HCT116 (cell line): ENCODE measurements around the gene MALT1. TPM values are rescaled to one million over a fixed set of nuclear protein-coding genes. Genes with fewer than 3 reads are reported as not detected.

Experiments used
- ATAC-seq: fragments of 200-7000 bp; cut with Tn5 transposase; 2 replicates; pipeline ENCODE4 v1.9.1; 2020; ENCODE audit warnings: mild to moderate bottlenecking, moderate library complexity
- BruUV-seq: library from RNA; stranded (reverse); fragments of 400-500 nt; replicated peaks from 2 replicates; lab custom pipeline; 2021; lab: Mats Ljungman, UMichigan
- CTCF ChIA-PET: fragments of 300-600 bp; sonication (Branson Sonifier 250); formaldehyde crosslinking; loops from one replicate; lab custom pipeline; 2021; ENCODE audit warnings: antibody characterized with exemption; lab: Charles Lee
- POLR2A ChIA-PET: fragments of 300-600, 350-600 bp; sonication (Branson Sonifier 250); formaldehyde crosslinking; loops from one replicate; lab custom pipeline; 2021; ENCODE audit warnings: antibody characterized with exemption; lab: Charles Lee
- RAD21 ChIA-PET, 2 experiments: fragments of 300-600 bp; sonication (Branson Sonifier 250); formaldehyde crosslinking; loops; one replicate each; lab custom pipeline; 2023; ENCODE audit warnings: low total read pairs in 2 of 2; ENCODE audit not compliant: uncharacterized antibody in 2 of 2, unreplicated experiment in 2 of 2, low non-redundant PET in 1 of 2; lab: Charles Lee
- DNase-seq: peaks from one replicate; pipeline ENCODE4 v3.0.0-alpha.2; 2010; ENCODE audit warnings: low read depth, low spot score
- H2AFZ ChIP-seq: fragments of 200-600 bp; shearing (Covaris generic), sonication (generic); 2 replicates; pipeline ENCODE4 v1.6.1; 2017; ENCODE audit warnings: low read depth, mixed run types, mixed read lengths, antibody characterized with exemption, low read length; ENCODE audit not compliant: poor library complexity, severe bottlenecking
- H3K27ac ChIP-seq: 2 replicates; pipeline ENCODE4 v1.5.1; 2012; ENCODE audit warnings: low read depth, low read length
- H3K27me3 ChIP-seq: fragments of 200-600 bp; sonication (generic); 2 replicates; pipeline ENCODE4 v1.6.1; 2016; ENCODE audit warnings: mixed run types, low read length, mixed read lengths; ENCODE audit not compliant: insufficient read depth
- H3K36me3 ChIP-seq, 2 experiments: fragments of 200-500 bp in 1 of 2; fragments of 200-600 bp in 1 of 2; sonication (Bioruptor generic) in 1 of 2; sonication (generic) in 1 of 2; 2 replicates each; pipeline versions ENCODE4 v1.5.1 to v1.6.1; 2014 to 2016; ENCODE audit warnings: low read length in 2 of 2, inconsistent platforms in 1 of 2, mixed read lengths in 1 of 2, mixed run types in 1 of 2; ENCODE audit not compliant: insufficient read depth in 2 of 2, control insufficient read depth in 1 of 2
- H3K4me1 ChIP-seq, 2 experiments: fragments of 200-600 bp in 1 of 2; sonication (generic) in 1 of 2; 2 replicates each; pipeline versions ENCODE4 v1.5.1 to v1.6.1; 2012 to 2017; ENCODE audit warnings: low read length in 2 of 2, inconsistent platforms in 1 of 2, mild to moderate bottlenecking in 1 of 2, mixed read lengths in 1 of 2, mixed run types in 1 of 2, moderate library complexity in 1 of 2; ENCODE audit not compliant: insufficient read depth in 2 of 2, control insufficient read depth in 1 of 2
- H3K4me2 ChIP-seq: fragments of 200-600 bp; sonication (generic); 2 replicates; pipeline ENCODE4 v1.6.1; 2017; ENCODE audit warnings: mixed run types, low read length, mixed read lengths
- H3K4me3 ChIP-seq, 2 experiments: fragments of 200-600 bp in 1 of 2; sonication (generic) in 1 of 2; replicated peaks in 1 of 2; 2 replicates each; pipeline ENCODE4 v1.5.1; 2011 to 2016; ENCODE audit warnings: low read length in 2 of 2, control low read depth in 1 of 2, low read depth in 1 of 2, mild to moderate bottlenecking in 1 of 2, mixed read lengths in 1 of 2, mixed run types in 1 of 2
- H3K79me2 ChIP-seq: fragments of 200-600 bp; sonication (generic); 2 replicates; pipeline ENCODE4 v1.6.1; 2017; ENCODE audit warnings: mild to moderate bottlenecking, mixed run types, low read length, moderate library complexity, mixed read lengths; ENCODE audit not compliant: insufficient read depth
- H3K9ac ChIP-seq: fragments of 200-600 bp; sonication (generic); 2 replicates; pipeline ENCODE4 v1.6.1; 2016; ENCODE audit warnings: low read length, mixed read lengths
- H3K9me2 ChIP-seq: fragments of 200-600 bp; sonication (generic), shearing (Covaris generic); 2 replicates; pipeline ENCODE4 v1.6.1; 2017; ENCODE audit warnings: mixed run types, mild to moderate bottlenecking, moderate library complexity; ENCODE audit not compliant: insufficient read depth
- H3K9me3 ChIP-seq, 2 experiments: fragments of 200-500 bp in 1 of 2; fragments of 200-600 bp in 1 of 2; sonication (Bioruptor generic) in 1 of 2; sonication (generic) in 1 of 2; 2 replicates each; pipeline ENCODE4 v1.6.1; 2014 to 2017; ENCODE audit warnings: low read length in 2 of 2, mixed read lengths in 2 of 2, inconsistent platforms in 1 of 2, low read depth in 1 of 2, mild to moderate bottlenecking in 1 of 2, mixed run types in 1 of 2, moderate library complexity in 1 of 2; ENCODE audit not compliant: control insufficient read depth in 1 of 2, insufficient read depth in 1 of 2
- H4K20me1 ChIP-seq: fragments of 200-600 bp; sonication (generic), shearing (Covaris generic); 2 replicates; pipeline ENCODE4 v1.6.1; 2017; ENCODE audit warnings: mixed run types, mild to moderate bottlenecking, moderate library complexity; ENCODE audit not compliant: insufficient read depth
- CBX3 ChIP-seq: IDR thresholded peaks from 2 replicates; pipeline ENCODE4 v1.6.1; 2012; ENCODE audit warnings: low read depth
- CEBPB ChIP-seq: IDR thresholded peaks from 2 replicates; pipeline ENCODE4 v1.6.1; 2012; ENCODE audit warnings: low read depth
- EZH2 ChIP-seq: fragments of 200-600 bp; sonication (generic); IDR thresholded peaks from 2 replicates; pipeline ENCODE4 v1.6.1; 2017; ENCODE audit warnings: antibody characterized with exemption, mixed run types
- POLR2A ChIP-seq: IDR thresholded peaks from 2 replicates; pipeline ENCODE4 v1.7.0; 2011; ENCODE audit warnings: borderline replicate concordance; ENCODE audit not compliant: insufficient read depth, insufficient read length; ENCODE audit errors: extremely low read depth
- RAD21 ChIP-seq: IDR thresholded peaks from 2 replicates; pipeline ENCODE4 v1.6.1; 2012; ENCODE audit warnings: low read depth, mild to moderate bottlenecking
- SIN3A ChIP-seq: IDR thresholded peaks from 2 replicates; pipeline ENCODE4 v1.6.1; 2012; ENCODE audit warnings: low read depth
- SP1 ChIP-seq: IDR thresholded peaks from 2 replicates; pipeline ENCODE4 v1.6.1; 2012; ENCODE audit warnings: low read depth
- SRF ChIP-seq: IDR thresholded peaks from 2 replicates; pipeline ENCODE4 v1.6.1; 2012; ENCODE audit warnings: low read depth
- TCF7L2 ChIP-seq: IDR thresholded peaks from 2 replicates; pipeline ENCODE4 v1.7.0; 2011; ENCODE audit warnings: borderline replicate concordance, inconsistent platforms; ENCODE audit not compliant: insufficient read depth, insufficient read length; ENCODE audit errors: extremely low read depth
- YY1 ChIP-seq: IDR thresholded peaks from 2 replicates; pipeline ENCODE4 v1.6.1; 2011; ENCODE audit warnings: low read length, low read depth, moderate library complexity, mild to moderate bottlenecking; ENCODE audit not compliant: insufficient replicate concordance; ENCODE audit errors: extremely low read depth
- ZFX ChIP-seq: fragments of 450-650 bp; IDR thresholded peaks from 2 replicates; pipeline ENCODE4 v1.6.1; 2017
- intact Hi-C: fragments of 100-400 bp; cut with micrococcal nuclease; formaldehyde crosslinking; loops from 2 replicates; pipeline ENCODE4 v1.10.0; 2022
- total RNA-seq: library from RNA; stranded (reverse); gene quantifications from one replicate; pipeline ENCODE4 v1.2.1, GENCODE V29; 2021; ENCODE audit not compliant: unreplicated experiment
- TF ChIP-seq, protein P1 (sequence below): IDR thresholded peaks from 2 replicates; pipeline ENCODE4 v1.6.1; 2011; ENCODE audit warnings: mild to moderate bottlenecking, low read length, moderate library complexity; ENCODE audit not compliant: insufficient replicate concordance; ENCODE audit errors: extremely low read depth
- TF ChIP-seq, protein P2 (sequence below): IDR thresholded peaks from 2 replicates; pipeline ENCODE4 v1.6.1; 2012

MALT1 gene
- total RNA-seq, 1 experiment from 2014 or later: 41.1 TPM

- intact Hi-C loops: no loop called here
- Histone ChIP-seq H4K20me1 (no peaks in the 10 kb centered on the region), H3K79me2 (no peaks in the 10 kb centered on the region), H3K27me3 (no peaks in the 10 kb centered on the region), H3K4me2 (no peak overlapping the region), H3K27ac (no peak overlapping the region), H2AFZ (no peak overlapping the region), H3K9me3 (no peaks in the 10 kb centered on the region), H3K36me3 (no peaks in the 10 kb centered on the region), H3K9ac (no peak overlapping the region), H3K4me1 (no peaks in the 10 kb centered on the region; a peak in 1 of 4 replicates), H3K4me3 (no peak overlapping the region), H3K9me2 (no peaks in the 10 kb centered on the region)
- ChIA-PET RAD21 (no interaction called here), CTCF (no interaction called here), POLR2A (no interaction called here)
- DNase-seq (no peak), ATAC-seq (no peak)
- TF ChIP-seq SP1: no peak
- no peak for TF ChIP-seq CBX3
- no peak for TF ChIP-seq SIN3A
- no peak for TF ChIP-seq ZFX
- TF ChIP-seq, protein P1, sequence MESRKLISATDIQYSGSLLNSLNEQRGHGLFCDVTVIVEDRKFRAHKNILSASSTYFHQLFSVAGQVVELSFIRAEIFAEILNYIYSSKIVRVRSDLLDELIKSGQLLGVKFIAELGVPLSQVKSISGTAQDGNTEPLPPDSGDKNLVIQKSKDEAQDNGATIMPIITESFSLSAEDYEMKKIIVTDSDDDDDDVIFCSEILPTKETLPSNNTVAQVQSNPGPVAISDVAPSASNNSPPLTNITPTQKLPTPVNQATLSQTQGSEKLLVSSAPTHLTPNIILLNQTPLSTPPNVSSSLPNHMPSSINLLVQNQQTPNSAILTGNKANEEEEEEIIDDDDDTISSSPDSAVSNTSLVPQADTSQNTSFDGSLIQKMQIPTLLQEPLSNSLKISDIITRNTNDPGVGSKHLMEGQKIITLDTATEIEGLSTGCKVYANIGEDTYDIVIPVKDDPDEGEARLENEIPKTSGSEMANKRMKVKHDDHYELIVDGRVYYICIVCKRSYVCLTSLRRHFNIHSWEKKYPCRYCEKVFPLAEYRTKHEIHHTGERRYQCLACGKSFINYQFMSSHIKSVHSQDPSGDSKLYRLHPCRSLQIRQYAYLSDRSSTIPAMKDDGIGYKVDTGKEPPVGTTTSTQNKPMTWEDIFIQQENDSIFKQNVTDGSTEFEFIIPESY: no peak
- no peak for TF ChIP-seq EZH2
- no peak for TF ChIP-seq SRF
- no peak for TF ChIP-seq TCF7L2
- TF ChIP-seq CEBPB: no peak
- TF ChIP-seq POLR2A: no peak
- no peak for TF ChIP-seq RAD21
- no peak for TF ChIP-seq YY1
- TF ChIP-seq, protein P2, sequence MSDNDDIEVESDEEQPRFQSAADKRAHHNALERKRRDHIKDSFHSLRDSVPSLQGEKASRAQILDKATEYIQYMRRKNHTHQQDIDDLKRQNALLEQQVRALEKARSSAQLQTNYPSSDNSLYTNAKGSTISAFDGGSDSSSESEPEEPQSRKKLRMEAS: no peak
- no TSS peak for BruUV-seq
Observed at GRCh38 chr18:58645398-58645797, 25.9 kb upstream of the MALT1 start.
